H9 (cell line): ENCODE data around the gene NHS. TPM values are rescaled to one million over a fixed set of nuclear protein-coding genes. Genes with fewer than 3 reads are reported as not detected.

ENCODE experiments used
- DNase-seq: peaks from one replicate; pipeline ENCODE4 v3.0.0-alpha.2; 2017
- H2AFZ ChIP-seq: one replicate; pipeline ENCODE4 v1.6.1; 2013; ENCODE audit warnings: mild to moderate bottlenecking, low read length, control low read depth, moderate library complexity
- H2AK5ac ChIP-seq: 2 replicates; pipeline ENCODE4 v1.6.1; 2013; ENCODE audit warnings: low read length, control low read depth, mixed read lengths; ENCODE audit not compliant: insufficient read length
- H2BK120ac ChIP-seq: one replicate; pipeline ENCODE4 v1.6.1; 2013; ENCODE audit warnings: low read depth, mild to moderate bottlenecking, low read length, control low read depth, inconsistent platforms; ENCODE audit not compliant: poor library complexity, severe bottlenecking
- H2BK12ac ChIP-seq: 2 replicates; pipeline ENCODE4 v1.6.1; 2013; ENCODE audit warnings: low read length, control low read depth, mixed read lengths, low read depth; ENCODE audit not compliant: insufficient read length
- H2BK15ac ChIP-seq: 2 replicates; pipeline ENCODE4 v1.6.1; 2013; ENCODE audit warnings: low read depth, low read length, control low read depth
- H2BK20ac ChIP-seq: one replicate; pipeline ENCODE4 v1.6.1; 2013; ENCODE audit warnings: low read depth, mild to moderate bottlenecking, low read length, control low read depth, inconsistent platforms; ENCODE audit not compliant: poor library complexity, severe bottlenecking
- H2BK5ac ChIP-seq: 2 replicates; pipeline ENCODE4 v1.6.1; 2013; ENCODE audit warnings: low read length, control low read depth, mixed read lengths; ENCODE audit not compliant: insufficient read length
- H3K14ac ChIP-seq: 2 replicates; pipeline ENCODE4 v1.6.1; 2013; ENCODE audit warnings: low read length, control low read depth; ENCODE audit not compliant: insufficient read depth
- H3K18ac ChIP-seq: 2 replicates; pipeline ENCODE4 v1.6.1; 2013; ENCODE audit warnings: low read depth, mild to moderate bottlenecking, mixed read lengths, low read length, control low read depth; ENCODE audit not compliant: insufficient read length
- H3K23ac ChIP-seq: 2 replicates; pipeline ENCODE4 v1.6.1; 2013; ENCODE audit warnings: low read length, control low read depth, mixed read lengths, low read depth; ENCODE audit not compliant: insufficient read length
- H3K23me2 ChIP-seq: 2 replicates; pipeline ENCODE4 v1.6.1; 2013; ENCODE audit warnings: low read depth, mild to moderate bottlenecking, mixed read lengths, low read length, control low read depth; ENCODE audit not compliant: insufficient read length, poor library complexity, severe bottlenecking
- H3K27ac ChIP-seq: 2 replicates; pipeline ENCODE4 v1.5.1; 2013; ENCODE audit warnings: low read length, control low read depth, mixed read lengths, low read depth; ENCODE audit not compliant: insufficient read length
- H3K27me3 ChIP-seq: 2 replicates; pipeline ENCODE4 v1.6.1; 2013; ENCODE audit warnings: low read length, control low read depth, inconsistent platforms; ENCODE audit not compliant: insufficient read depth
- H3K4ac ChIP-seq: 2 replicates; pipeline ENCODE4 v1.6.1; 2013; ENCODE audit warnings: low read depth, mild to moderate bottlenecking, control low read depth, inconsistent platforms, low read length, moderate library complexity
- H3K4me1 ChIP-seq: 2 replicates; pipeline ENCODE4 v1.6.1; 2013; ENCODE audit warnings: low read length, control low read depth, inconsistent platforms; ENCODE audit not compliant: insufficient read depth
- H3K4me2 ChIP-seq: 2 replicates; pipeline ENCODE4 v1.6.1; 2013; ENCODE audit warnings: low read length, control low read depth, mixed read lengths; ENCODE audit not compliant: insufficient read length, insufficient read depth
- H3K56ac ChIP-seq: 2 replicates; pipeline ENCODE4 v1.6.1; 2013; ENCODE audit warnings: low read depth, mild to moderate bottlenecking, mixed read lengths, low read length, control low read depth; ENCODE audit not compliant: insufficient read length
- H3K79me1 ChIP-seq: 2 replicates; pipeline ENCODE4 v1.6.1; 2013; ENCODE audit warnings: low read depth, mild to moderate bottlenecking, moderate library complexity, low read length, control low read depth, inconsistent platforms; ENCODE audit not compliant: insufficient read depth, poor library complexity, severe bottlenecking
- H3K79me2 ChIP-seq: 2 replicates; pipeline ENCODE4 v1.6.1; 2013; ENCODE audit warnings: low read length, control low read depth, inconsistent platforms; ENCODE audit not compliant: insufficient read depth
- H3K9ac ChIP-seq: 2 replicates; pipeline ENCODE4 v1.6.1; 2013; ENCODE audit warnings: low read length, control low read depth, mixed read lengths; ENCODE audit not compliant: insufficient read length; ENCODE audit errors: extremely low read depth
- H3K9me3 ChIP-seq: one replicate; pipeline ENCODE4 v1.6.1; 2013; ENCODE audit warnings: low read depth, low read length, inconsistent platforms; ENCODE audit not compliant: control insufficient read depth
- H3T11ph ChIP-seq: one replicate; pipeline ENCODE4 v1.6.1; 2013; ENCODE audit warnings: mild to moderate bottlenecking, low read length, control low read depth, inconsistent platforms
- H4K20me1 ChIP-seq: one replicate; pipeline ENCODE4 v1.6.1; 2013; ENCODE audit not compliant: control insufficient read depth, insufficient read length, insufficient read depth
- H4K5ac ChIP-seq: 2 replicates; pipeline ENCODE4 v1.6.1; 2013; ENCODE audit warnings: low read depth, mild to moderate bottlenecking, mixed read lengths, low read length, control low read depth; ENCODE audit not compliant: insufficient read length
- H4K8ac ChIP-seq: replicated peaks from 2 replicates; pipeline ENCODE4 v1.6.1; 2013; ENCODE audit warnings: low read length, control low read depth, mixed read lengths, low read depth; ENCODE audit not compliant: insufficient read length
- H4K91ac ChIP-seq: 2 replicates; pipeline ENCODE4 v1.6.1; 2013; ENCODE audit warnings: low read depth, mild to moderate bottlenecking, moderate library complexity, mixed read lengths, low read length, control low read depth; ENCODE audit not compliant: insufficient read length
- H3K27ac Mint-ChIP-seq, 3 experiments: 2 replicates in 2 of 3; 3 replicates in 1 of 3; pipeline ENCODE4 v1.8.0; 2020 to 2021; ENCODE audit warnings: mixed read lengths in 3 of 3, mild to moderate bottlenecking in 1 of 3, moderate library complexity in 1 of 3
- H3K27me3 Mint-ChIP-seq: 2 replicates; pipeline ENCODE4 v1.8.0; 2021; ENCODE audit warnings: low read depth, mild to moderate bottlenecking, moderate library complexity, mixed read lengths
- H3K36me3 Mint-ChIP-seq, 3 experiments: 2 replicates in 2 of 3; 3 replicates in 1 of 3; pipeline ENCODE4 v1.8.0; 2020 to 2021; ENCODE audit warnings: low read depth in 3 of 3, mixed read lengths in 3 of 3; ENCODE audit not compliant: insufficient read depth in 1 of 3
- H3K4me1 Mint-ChIP-seq, 2 experiments: 2 replicates each; pipeline ENCODE4 v1.8.0; 2020; ENCODE audit warnings: mixed read lengths in 2 of 2
- H3K4me3 Mint-ChIP-seq, 2 experiments: 2 replicates in 1 of 2; 3 replicates in 1 of 2; pipeline ENCODE4 v1.8.0; 2020 to 2021; ENCODE audit warnings: mild to moderate bottlenecking in 2 of 2, mixed read lengths in 2 of 2, moderate library complexity in 1 of 2
- H3K9me3 Mint-ChIP-seq, 2 experiments: 2 replicates in 1 of 2; 3 replicates in 1 of 2; pipeline ENCODE4 v1.8.0; 2020; ENCODE audit warnings: mild to moderate bottlenecking in 2 of 2, mixed read lengths in 2 of 2, moderate library complexity in 1 of 2
- CTCF ChIP-seq: fragments of 200-600 bp; sonication (generic); conservative IDR thresholded peaks from 3 replicates; pipeline ENCODE4 v1.8.0; 2021; ENCODE audit warnings: antibody characterized with exemption, mild to moderate bottlenecking
- WGBS: extraction: QIAGEN DNeasy Blood & Tissue Kit; methylation state at CpG from one replicate; pipeline ENCODE4 v1.1.7; 2013; ENCODE audit warnings: missing lambda C conversion rate, low lambda C conversion rate, mixed read lengths; ENCODE audit not compliant: insufficient read length; ENCODE audit errors: extremely low coverage; 5-methylcytosine and 5-hydroxymethylcytosine counted together
- total RNA-seq: library from RNA; stranded (reverse); gene quantifications from 2 replicates; pipeline ENCODE4 v1.2.1, GENCODE V29; 2021

NHS gene
- total RNA-seq, 1 experiment from 2014 or later = 8.7 TPM

DNA sequence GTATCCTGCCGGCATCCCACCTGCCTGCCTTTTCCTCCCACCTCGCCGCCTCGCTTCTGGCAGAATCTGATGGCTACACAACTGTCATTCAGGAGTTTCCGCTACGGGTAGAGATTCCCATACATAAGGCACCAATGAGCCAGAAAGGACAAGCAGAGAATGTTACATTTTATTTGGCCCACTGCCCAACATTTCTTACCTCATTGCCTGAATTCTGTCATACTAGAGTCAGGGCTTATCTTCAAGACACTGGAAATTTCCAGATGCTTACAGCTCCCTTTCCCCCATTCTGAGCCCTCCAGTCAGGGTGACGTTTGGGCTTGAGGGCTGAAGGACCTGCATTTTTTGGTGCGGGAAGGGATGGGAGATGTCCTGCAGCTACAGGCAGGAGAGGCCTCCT is 113.0 kb downstream of the NHS start:
- no peak overlapping the region for H4K91ac ChIP-seq
- H3K9me3 Mint-ChIP-seq = peaks cover 0 to 14% of the 10 kb centered on the region in 2 experiments; a peak in 4 of 5 replicates
- no peak overlapping the region for H2AFZ ChIP-seq
- no peaks in the 10 kb centered on the region for H3K36me3 Mint-ChIP-seq
- no peak overlapping the region for H2BK120ac ChIP-seq
- no peak overlapping the region for H2BK15ac ChIP-seq
- H3K4ac ChIP-seq = no peak overlapping the region
- no peak overlapping the region for H3K4me3 Mint-ChIP-seq
- H3K27me3 Mint-ChIP-seq = peaks cover 28% of the 10 kb centered on the region
- H3K23ac ChIP-seq = no peak overlapping the region
- no peak overlapping the region for H3K56ac ChIP-seq
- no peak for DNase-seq
- H4K20me1 ChIP-seq = no peaks in the 10 kb centered on the region
- H2BK5ac ChIP-seq = no peak overlapping the region
- H3K23me2 ChIP-seq = no peaks in the 10 kb centered on the region
- no peak overlapping the region for H3K14ac ChIP-seq
- no peak overlapping the region for H3K27ac ChIP-seq
- no peak overlapping the region for H3K4me2 ChIP-seq
- peaks cover 15 to 18% of the 10 kb centered on the region in 2 experiments for H3K4me1 Mint-ChIP-seq
- no peak overlapping the region for H3T11ph ChIP-seq
- H2AK5ac ChIP-seq = no peak overlapping the region
- H3K79me1 ChIP-seq = no peaks in the 10 kb centered on the region
- no peaks in the 10 kb centered on the region for H3K79me2 ChIP-seq
- no peak overlapping the region for H4K8ac ChIP-seq
- H3K9me3 ChIP-seq = no peaks in the 10 kb centered on the region
- H3K27me3 ChIP-seq = no peaks in the 10 kb centered on the region
- no CpG with 5 or more reads among the region's 8 CpGs for whole genome bisulfite sequencing
- no peak overlapping the region for H2BK20ac ChIP-seq
- no peak overlapping the region for H3K9ac ChIP-seq
- no peak overlapping the region for H2BK12ac ChIP-seq
- no peak overlapping the region for H3K18ac ChIP-seq
- no peak for TF ChIP-seq CTCF
- no peak overlapping the region for H4K5ac ChIP-seq
- H3K27ac Mint-ChIP-seq = no peak overlapping the region; a peak in 1 of 7 replicates
- H3K4me1 ChIP-seq = peaks cover 9% of the 10 kb centered on the region
